ENCODE data around the gene C1orf21.

Gene C1orf21

DNA sequence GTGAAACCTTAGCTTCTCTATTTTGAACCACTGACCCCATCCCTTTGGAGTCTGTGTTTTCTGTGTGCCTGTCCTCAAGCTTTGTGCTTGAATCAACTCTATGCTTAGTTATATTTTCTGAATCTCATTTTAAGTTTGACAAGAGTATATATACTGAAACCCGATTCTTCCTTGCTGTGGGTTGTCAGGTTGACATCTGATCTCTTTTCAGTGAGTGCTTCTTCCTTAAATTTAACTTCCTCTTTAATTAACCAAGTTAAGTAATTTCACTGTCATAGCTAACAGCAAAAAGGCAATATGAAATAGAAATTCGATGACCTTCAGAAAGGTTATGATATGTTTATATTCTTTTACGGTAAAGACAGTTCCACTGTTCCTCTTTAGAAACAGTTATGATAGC is 69.4 kb downstream of the C1orf21 start:
- ChIA-PET POLR2A (no interaction called here), CTCF (interaction anchor here (0.9 to 2.1 kb wide), 3 partner anchors 11 to 37 kb away, joined by 3 to 4 read pairs (median 3); no protein-coding TSS in a partner anchor)
- no peak for DNase-seq (ENCODE audit: extremely low spot score)
- TF ChIP-seq CTCF (IDR thresholded peaks at IDR 0.05; ENCODE audit: control extremely low read depth, extremely low read depth, low read depth, missing control alignments), result no peak

DNA sequence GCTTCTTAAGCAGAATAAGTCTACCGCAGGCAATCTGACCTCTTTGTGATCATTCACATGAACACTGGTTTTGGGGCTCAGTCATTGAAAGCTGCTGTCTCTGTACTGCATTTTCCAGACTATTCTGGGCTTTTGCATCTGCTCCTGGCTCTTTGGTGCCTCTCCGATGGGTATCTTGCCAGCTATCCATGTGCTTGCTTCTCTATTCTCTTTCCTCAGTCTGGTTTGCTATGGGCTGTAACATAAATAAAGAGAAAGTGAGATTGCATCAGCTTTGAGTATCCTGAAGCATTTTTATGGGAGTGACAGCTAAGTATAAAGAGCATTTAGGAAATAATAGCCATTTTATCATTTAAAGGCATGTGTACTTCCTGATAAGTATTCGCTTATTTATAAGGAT is 70.7 kb downstream of the C1orf21 start:
- CTCF ChIA-PET, result interaction anchor here (1.4 to 2.1 kb wide), 2 partner anchors 10 to 33 kb away, joined by 3 to 4 read pairs; no protein-coding TSS in a partner anchor
- no peak for DNase-seq (ENCODE audit: extremely low spot score)
- POLR2A ChIA-PET, result no interaction called here
- no peak for TF ChIP-seq CTCF (IDR thresholded peaks at IDR 0.05; ENCODE audit: control extremely low read depth, extremely low read depth, low read depth, missing control alignments)

DNA sequence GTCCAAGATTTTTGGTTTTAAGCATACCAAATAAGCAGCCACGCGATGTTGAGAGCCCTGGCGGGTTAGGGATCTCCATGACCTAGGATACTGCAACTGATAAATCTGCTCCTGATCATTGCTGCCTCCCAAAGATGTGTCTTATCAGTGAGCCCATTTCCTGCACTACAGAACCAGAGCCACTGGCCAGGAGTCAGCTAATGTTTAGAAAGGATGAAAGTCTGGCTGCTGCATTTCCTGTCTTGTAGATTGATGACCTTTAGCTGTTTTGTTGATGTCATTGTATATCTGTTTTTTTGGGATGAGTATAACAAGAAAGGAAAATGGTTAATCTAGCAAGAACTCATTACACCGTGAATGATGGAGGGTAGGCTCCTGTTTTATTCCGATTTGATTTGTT is 74.5 kb downstream of the C1orf21 start:
- TF ChIP-seq CTCF (IDR thresholded peaks at IDR 0.05; ENCODE audit: control extremely low read depth, extremely low read depth, low read depth, missing control alignments), result no peak
- CTCF ChIA-PET, result no interaction called here
- no peak for DNase-seq (ENCODE audit: extremely low spot score)
- POLR2A ChIA-PET, result no interaction called here

GRCh38 chr1:184462155-184462554 is 75.3 kb downstream of the C1orf21 start:
- no peak for TF ChIP-seq CTCF (IDR thresholded peaks at IDR 0.05; ENCODE audit: control extremely low read depth, extremely low read depth, low read depth, missing control alignments)
- ChIA-PET POLR2A (no interaction called here), CTCF (no interaction called here)
- DNase-seq (ENCODE audit: extremely low spot score), result no peak

DNA sequence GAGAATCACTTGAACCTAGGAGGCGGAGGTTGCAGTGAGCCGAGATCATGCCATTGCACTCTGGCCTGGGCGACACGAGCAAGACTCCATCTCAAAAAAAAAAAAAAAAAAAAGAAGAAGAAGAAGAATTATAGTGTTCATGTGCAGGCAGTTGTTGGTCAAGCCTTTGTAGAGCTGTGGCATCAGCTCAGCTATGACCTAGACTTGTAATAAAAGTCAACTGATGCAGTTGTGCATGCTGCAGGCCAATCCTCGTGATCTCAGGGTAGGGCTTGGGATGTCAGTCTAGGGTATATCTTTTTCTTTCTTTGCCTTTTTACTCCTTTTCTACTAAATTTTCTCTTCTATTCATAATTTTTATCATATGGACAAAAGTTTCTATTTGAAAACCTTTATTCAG is 76.2 kb downstream of the C1orf21 start:
- no peak for TF ChIP-seq CTCF (IDR thresholded peaks at IDR 0.05; ENCODE audit: control extremely low read depth, extremely low read depth, low read depth, missing control alignments)
- ChIA-PET CTCF (interaction anchor here (1.1 kb wide), 1 partner anchor 10 kb away, joined by 6 read pairs; no protein-coding TSS in a partner anchor), POLR2A (no interaction called here)
- no peak for DNase-seq (ENCODE audit: extremely low spot score)

GRCh38 chr1:184463680-184464079 is 76.9 kb downstream of the C1orf21 start:
- ChIA-PET POLR2A (no interaction called here), CTCF (no interaction called here)
- no peak for DNase-seq (ENCODE audit: extremely low spot score)
- TF ChIP-seq CTCF (IDR thresholded peaks at IDR 0.05; ENCODE audit: control extremely low read depth, extremely low read depth, low read depth, missing control alignments), result no peak

DNA sequence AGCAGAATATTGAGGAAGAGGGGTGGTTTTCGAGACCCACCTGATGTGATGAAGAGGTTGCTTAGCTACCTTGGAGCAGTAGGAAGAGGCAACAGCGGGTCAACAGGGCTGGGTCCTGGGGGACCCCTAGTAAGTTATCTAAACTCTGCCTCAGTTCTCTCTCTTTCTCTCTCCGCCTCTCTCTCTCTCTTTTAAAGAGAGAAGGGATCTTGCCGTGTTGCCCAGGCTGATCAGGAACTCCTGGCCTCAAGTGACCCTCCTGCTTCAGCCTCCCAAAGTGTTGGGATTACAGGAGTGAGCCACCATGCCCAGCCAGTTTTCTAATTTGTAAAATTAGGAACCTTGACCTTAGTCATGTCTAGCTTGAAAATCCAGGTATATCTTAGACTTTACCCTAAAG is 77.9 kb downstream of the C1orf21 start:
- no peak for DNase-seq (ENCODE audit: extremely low spot score)
- TF ChIP-seq CTCF (IDR thresholded peaks at IDR 0.05; ENCODE audit: control extremely low read depth, extremely low read depth, low read depth, missing control alignments), result no peak
- ChIA-PET POLR2A (no interaction called here), CTCF (interaction anchor here (0.9 kb wide), 2 partner anchors 13 to 16 kb away, joined by 3 to 4 read pairs; no protein-coding TSS in a partner anchor)
